Inflammatory macrophage treated with lipopolysaccharide for 1 hour (primary cell): Measurements from ENCODE around the gene GABRG3.
"Not testable (repeated sequence)": the region's sequence is repeated elsewhere in the genome, so short reads cannot be mapped to it uniquely, and the experiment has no call there.

Experiments
- DNase-seq, 2 donors: peaks; one replicate each; pipeline ENCODE4 v3.0.0-alpha.2; 2020 to 2022

GABRG3 gene

DNA sequence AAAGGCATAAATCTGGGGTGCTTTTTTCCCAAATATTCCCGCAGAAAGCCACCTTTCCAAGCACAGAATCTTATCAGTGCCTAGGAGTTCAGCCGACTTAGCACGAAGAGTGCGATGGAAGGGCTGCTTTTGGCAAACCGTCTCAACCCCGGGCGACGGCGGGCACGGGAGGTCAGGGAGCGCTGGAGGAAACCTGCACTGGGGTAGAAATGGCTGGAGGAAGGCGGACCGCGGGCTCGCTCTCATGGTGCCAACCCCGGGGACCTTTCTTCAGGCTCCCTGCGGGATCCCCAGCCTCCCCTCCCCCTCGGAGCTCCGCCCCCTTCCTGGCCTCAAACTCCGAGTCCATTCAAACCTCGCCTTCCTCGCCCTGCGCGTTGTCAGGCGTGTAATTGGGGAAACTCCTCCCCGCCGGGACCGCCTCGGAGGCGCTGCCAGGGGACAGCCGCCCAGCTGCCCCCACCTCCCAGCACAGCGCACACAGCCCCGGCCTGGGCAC lies at the start of gene GABRG3:
TSS of gene GABRG3 (plus strand) at position 470 of the 499 bp plus-strand sequence.
- no peak for DNase-seq

DNA sequence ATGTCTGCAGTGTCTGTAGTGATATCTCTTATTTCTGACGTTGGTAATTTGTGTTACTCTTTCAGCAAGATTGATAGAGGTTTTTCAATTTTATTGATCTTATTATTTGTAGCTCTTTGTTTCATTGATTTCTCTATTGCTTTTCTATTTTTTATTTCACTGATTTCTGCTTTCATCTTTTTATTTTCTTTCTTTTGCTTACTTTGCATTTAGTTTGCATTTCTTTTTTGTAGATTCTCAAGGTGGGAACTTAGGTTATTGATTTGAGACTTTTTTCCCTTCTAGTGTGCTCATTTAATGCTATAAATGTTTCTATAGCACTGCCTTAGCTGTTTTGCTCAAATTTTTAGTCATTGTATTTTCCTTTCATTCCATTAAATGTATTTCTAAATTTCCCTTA lies 49.5 kb upstream of the GABRG3 start:
- DNase-seq: no peak

DNA sequence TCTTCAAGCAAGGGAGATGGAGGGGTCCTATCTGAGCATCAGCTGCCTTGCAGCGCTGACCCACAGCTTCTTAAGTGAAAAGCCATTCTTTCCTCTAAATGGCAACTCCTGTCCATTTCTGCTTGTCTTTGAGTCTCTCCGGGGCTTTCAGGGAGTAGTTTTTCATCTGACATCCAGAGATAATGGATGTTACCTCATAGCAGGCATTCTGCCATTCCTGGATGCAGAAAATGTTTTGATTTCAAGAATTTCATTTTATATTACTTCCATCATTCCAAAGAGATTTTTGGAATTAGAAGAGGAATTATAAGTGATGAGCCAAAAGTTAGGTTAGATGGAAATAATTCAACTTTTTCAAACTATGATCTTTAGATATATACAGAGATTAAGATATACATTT lies 44.9 kb upstream of the GABRG3 start:
- no peak for DNase-seq

DNA sequence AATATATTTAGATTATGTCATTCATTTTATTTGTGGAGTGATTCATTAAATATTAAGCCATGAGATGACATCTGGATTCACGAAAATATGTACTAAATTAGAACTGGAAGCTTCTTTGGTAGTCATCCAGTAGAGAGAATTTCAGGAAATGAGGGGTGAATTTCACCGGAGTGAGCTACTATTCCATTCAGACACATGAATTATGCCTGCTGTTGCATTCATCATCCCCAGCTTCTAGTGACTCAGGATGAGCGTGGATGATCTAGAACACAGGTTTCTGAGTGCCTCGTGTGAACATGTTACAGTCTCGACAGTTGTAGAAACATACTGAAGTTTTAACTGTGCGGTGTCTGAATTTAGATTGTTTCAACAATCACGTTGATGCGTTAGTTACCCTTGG lies 42.9 kb upstream of the GABRG3 start:
- DNase-seq: no peak

DNA sequence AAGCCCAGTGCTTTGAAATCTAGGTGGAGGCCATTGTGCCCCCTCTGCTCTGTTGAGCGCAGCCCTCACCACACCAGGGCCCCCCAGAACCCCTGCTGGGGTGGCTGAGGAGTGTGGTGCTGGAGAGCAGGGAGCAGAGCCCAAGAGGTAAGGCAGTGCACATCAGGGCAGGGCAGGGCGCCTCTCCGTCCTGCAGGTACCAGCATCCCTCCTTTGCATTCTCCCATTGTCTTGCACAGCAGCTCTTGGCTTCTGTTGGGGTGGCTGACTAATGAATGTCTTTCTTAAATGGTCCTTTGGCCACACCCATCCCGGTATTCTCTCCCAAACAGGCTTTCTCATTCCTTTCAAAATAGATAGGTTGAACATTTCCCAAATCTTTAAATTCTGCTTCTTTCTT lies 41.4 kb upstream of the GABRG3 start:
- no peak for DNase-seq

DNA sequence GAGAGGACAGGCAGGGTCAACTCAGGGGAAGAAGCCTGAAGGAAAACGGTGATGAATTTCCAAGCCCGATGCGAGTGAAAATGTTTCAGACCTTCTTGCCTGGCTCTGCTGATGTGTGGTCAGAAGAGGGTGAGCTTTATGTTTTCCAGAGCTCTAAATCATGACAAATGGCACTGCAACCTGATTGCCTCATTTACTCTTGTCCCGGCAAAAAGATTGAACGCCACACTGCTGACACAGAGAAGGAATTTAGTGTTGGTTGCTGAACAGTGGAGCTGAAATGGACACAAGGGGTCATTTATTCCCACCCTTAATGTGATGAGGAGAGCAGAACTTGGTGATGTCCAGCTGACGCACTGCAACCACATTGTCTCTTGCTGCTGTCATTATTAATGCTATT lies 36.1 kb upstream of the GABRG3 start:
- no peak for DNase-seq

DNA sequence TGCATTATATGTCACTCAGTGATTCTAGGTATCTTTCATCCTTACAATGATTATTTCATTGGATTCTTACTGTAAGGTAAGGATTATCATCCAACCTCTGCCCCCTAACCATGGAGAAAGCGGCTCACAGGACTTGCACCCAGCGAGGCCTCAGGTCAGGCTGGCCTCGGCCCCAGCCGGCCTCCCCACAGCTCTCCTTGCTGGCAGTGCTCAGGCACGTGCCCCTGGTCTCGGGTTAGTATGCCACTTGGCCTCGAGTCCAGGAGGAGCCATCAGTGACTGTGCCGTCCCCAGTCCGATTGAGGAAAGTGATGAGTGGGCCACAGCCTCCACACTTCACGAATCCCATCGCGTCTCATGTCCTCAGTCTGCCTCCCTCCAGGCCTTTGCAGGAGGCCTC lies 35.7 kb upstream of the GABRG3 start:
- DNase-seq: no peak

DNA sequence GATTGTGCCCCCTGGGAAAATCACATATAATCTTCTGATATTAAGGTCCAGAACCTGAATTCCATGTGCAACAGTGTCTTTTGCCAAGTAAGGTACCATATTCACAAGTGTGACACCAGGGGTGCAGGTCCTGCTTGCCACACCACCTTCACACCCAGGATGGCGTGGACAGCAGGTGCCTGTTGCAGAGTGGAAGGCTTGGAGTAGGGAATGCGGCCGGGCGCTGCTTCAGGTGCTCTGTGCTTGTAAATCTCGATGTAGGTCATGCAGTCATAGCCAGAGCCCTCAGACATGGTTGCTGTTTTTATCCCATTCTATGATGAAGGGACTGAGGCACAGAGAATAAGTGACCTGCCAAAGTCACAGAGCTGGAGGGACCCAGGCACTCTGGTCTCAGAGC lies 34.5 kb upstream of the GABRG3 start:
- DNase-seq: no peak

DNA sequence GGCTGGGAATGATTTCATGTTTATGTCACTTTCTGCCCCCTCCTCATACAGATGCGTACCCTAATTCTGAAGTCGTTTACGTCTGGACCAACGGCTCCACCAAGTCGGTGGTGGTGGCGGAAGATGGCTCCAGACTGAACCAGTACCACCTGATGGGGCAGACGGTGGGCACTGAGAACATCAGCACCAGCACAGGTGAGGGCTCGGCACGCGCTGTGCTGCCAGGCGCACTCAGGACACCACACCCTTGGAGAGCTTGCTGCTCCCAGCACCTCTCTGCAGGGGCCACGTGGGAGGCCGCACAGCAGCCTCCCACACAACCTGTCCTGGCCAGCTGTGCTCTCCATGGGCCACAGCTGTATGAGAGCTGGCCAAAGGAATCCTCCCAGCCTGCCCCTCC lies 33.8 kb upstream of the GABRG3 start:
- DNase-seq: no peak

DNA sequence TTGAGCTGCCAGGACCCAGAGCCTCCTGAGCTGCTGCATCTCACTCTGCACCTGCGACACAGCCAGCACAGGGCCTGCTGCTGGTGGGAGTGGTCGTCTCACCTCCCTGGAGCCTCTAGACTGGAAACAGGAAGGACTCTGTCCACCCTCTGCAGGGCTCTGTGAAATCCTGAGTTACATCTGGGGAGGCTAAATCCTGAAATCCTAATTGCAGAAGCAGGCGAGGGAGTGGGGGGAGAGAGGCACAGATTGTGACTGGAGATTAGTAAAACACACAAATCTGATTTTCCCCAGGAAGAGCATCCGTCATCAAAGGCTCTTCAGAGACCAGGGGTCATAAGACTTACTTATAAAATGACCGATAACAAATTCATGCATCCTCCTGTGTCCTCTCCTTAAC lies 31.6 kb upstream of the GABRG3 start:
- DNase-seq: no peak

DNA sequence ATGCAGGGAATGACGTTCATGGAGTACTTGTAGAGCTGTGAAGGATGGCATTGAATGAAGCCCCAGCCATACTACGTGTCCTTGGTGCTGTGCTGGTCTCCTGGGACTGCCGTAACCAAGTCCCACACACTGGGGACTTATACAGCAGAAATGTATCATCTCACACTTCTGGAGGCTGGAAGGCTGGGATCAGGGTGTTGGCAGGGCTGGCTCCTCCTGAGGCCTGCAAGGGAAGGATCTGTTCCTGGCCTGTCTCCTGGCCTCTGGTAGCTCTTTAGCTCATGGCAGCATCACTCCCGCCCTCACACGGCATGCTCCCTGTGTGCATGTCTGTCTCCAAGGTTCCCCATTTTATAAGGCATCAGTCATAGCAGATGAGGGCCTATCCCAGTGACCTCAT lies 29.5 kb upstream of the GABRG3 start:
- DNase-seq: no peak

DNA sequence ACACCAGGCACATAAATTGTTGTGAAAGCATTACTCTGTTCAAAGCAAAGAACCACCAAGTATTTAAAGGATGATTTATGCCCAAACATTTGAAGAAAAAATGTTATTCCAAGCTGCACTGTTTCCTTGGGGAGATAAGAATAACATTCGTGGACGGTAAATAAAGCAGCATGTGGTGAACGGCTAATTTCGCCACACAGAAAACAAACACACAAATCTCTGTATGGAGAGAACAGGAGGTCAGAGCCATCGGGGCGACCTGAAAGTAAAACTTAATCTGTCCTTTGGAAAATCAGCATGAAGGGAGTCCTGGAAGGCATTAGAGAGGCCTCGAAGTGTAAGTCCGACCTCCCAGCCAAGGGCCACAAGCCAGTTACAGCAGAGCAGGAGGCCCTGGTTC lies 27.1 kb upstream of the GABRG3 start:
- DNase-seq: no peak

DNA sequence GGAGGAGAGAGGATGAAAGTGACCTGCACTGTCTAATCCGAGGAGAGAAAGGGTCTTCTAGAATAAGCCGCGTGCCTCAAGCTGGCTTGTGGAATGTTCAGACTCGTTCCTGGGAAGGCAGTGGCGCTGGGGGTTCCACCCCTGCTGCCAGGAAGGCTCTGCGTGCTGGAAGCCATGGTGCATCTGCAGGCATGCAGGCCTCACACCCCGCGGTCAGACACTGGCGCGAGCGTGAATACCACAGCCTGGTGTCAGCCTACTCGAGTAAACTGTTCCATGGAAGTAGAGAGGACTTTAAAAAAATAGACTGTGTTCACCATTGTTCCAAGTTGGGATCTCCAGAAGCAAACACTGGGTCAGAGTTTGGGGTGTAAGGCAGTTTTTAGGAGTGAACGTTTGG lies 25.9 kb upstream of the GABRG3 start:
- DNase-seq: no peak

DNA sequence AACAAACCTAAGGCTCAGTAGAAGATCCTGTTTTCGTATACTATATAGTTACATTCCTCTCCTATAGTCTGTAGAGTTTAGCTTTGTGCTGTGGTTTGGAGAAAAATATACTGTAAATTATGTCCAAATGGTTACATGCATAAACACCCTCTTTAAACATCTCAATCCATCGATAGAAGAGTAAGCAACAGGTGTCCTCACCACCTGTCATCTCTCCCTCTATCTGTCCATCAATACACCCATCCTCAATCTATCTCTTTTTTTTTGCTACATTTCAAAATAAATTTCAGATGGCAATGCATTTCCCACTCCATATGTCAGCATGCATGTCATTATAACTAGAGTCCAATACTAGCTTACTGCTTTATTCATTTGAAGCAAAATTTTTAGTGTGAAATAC lies 21.0 kb upstream of the GABRG3 start:
- no peak for DNase-seq

DNA sequence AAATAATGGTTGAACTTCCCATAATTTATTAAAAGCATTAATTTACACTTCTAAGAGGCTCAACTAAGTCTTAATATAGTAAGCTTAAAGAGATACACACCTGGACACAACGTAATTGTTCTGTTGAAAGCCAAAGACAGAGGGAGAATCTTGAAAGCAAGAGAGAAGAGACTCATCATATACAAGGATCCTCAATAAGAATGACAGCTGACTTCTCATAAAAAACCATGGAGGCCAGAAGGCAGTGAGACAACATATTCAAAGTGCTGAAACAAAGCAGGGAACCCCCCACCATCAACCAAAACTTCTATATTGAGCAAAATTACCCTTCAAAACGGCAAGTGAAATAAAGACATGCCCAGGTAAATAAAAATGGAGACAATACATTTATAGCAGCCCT lies 16.6 kb upstream of the GABRG3 start:
- DNase-seq: no peak

DNA sequence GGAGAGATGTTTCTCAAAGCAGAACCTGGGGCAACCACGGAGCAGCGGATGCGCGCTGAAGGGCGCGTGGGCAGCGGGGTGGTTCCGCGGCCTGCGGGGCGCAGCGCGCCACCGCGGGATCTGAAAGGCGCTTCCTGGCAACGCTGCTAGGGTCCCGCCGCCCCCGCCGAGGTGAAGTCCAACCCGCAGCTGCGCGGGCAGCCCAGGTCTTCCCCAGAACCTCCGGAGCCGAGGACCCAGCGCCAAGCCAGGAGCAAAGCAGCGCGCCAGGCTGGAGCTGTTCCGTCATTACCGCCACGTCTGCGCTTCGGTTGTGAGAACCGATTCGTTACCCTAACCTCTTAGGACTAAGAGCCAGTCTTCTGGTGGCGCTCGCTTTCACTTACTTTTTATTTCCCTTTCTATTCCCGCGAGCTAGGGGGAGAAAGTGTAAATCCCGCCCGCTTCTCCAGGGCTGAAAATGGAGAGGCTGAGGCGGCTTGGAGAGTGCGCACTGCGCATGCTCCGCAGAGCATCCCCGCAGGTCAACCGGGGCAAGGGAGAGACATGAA lies 3.2 kb upstream of the GABRG3 start:
- no peak for DNase-seq

DNA sequence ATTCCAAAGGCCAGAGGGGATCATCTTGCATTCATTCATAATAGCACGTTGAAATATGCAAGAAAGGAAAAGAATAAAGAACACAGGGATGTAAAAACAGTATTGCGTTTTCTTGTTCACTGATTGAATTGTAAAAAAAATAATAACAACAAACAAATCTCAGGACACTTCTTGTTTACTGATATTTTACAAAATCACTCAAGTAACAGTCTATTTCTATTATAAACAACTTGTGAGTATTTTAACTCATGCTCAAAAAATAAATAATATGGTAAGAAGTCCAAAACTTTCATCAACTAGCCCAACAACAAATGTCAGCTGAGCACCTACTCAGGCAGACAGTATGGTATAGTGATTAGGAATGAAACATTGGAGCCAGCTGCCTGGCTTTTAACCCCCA lies 2.2 kb upstream of the GABRG3 start:
- no peak for DNase-seq

DNA sequence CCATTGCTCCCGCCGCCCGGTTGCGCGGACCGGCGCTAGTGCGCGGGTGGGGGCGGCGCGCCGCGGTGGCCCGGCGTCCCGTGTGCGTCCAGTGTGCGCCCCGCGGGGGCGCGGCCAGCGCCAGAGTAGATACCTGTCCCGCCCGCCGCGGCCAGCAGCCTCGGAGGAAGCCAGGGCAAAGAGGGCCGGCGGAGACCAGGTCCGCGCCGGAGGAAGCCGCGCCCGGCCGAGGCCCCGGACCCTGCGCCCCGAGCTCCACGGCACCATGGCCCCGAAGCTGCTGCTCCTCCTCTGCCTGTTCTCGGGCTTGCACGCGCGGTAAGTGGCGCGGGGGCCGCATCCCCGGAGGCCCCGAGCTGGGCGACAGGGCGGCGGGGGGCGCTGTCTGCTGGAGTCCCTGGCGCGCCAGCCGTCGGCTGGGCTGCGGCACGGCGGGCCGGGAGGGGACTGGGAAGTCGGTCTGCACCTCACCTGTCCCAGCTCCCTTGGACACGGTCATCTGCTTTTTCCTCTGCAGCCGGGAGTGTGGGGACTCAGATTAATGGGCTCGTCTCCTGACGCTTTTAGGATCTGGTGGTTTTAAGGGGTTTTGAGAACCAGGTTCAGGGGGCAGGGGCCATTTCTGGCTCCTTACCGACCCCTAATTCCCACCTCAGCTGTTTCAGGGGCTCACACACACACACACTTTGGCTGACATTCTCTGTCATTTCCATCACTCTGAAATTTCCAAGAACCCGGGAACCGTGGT lies 464 bp downstream of the GABRG3 start:
- no peak for DNase-seq

DNA sequence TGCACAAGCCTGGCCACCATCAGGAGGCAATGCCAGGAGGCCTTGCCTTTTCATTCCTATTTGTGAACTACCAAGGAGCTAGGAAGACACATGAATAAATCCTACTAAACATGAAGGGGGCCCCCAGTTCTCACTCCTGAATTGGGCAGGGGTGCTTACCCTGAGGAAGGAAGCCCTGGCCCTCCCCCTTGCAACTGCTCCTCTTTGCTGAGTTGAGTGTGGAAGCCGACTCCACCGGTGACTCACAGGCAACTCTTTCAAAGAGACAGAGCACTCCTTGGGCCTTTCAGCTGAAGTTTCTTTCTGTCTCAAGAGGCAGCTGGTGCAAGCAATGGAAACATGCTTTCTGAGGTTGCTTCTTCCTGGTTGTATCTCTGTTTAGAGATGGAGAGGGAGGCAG lies 1.7 kb downstream of the GABRG3 start:
- no peak for DNase-seq

DNA sequence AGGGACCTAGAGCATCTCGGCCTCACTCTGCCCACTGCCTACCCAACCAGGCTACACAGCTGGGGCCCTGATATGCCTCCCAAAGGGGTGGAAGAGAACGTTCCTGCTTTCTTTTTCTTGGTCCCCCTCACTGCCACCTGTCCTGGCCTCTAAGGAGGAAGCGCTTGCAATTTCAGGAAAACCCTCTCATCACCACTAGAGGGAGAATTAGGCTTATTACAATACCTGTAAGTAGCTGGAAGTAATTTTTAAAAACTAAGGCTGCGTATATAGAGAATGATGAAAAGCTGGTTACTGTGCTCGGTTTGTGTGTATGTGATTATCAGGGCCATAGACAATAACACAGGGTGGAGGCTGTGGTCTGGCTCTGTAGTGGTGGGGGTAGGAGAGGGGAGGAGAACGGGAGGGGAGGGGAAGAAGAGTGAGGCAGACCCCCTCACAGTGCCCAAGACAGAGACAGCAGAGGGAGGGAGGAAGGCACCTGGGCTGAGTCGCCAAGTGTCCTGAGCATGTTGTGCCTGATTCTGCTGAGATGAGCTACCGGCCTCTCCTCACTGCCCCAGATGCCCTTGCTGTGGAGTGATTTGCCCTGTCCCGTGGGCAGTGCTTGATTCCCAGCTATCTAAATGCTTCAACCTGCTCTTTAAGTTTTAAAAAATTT lies 3.3 kb downstream of the GABRG3 start:
- DNase-seq: no peak

DNA sequence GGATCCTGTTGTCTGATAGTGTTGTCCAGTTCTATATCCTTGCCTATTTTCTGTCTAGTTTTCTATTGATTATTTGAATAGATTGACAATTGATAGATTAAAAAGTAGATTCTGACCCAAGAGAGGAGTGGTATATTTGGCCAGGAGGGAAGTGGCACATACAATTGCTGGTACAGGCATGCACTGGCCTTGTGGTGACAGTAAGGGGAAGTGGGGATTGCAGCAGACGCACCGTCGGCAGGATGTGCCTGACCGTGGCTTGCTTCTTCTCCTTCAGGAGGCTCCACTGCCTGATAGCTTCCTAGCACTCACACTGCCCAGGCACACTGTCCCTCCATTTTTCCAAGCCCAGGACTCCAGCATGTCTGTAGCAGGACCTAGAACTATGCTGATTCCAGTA lies 10.5 kb downstream of the GABRG3 start:
- no peak for DNase-seq

DNA sequence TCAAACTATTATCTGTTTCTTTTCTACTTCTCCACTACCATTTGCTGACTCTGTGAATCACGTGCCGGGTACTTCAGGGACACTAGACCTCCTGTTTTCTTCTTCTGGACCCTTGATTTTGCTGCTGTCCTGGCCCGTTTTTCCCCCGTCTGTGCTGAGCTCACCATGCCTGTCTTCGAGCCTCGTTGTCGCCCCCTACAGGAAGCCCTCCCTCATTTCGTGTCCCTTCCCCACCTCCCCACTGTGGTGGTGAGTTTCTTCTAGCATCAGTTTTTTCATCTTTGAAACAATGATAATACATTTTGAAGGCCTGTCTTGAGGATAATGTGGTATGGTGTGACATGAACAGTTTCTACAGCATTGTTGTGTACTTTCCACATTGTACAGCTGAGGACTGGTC lies 12.8 kb downstream of the GABRG3 start:
- DNase-seq: no peak

DNA sequence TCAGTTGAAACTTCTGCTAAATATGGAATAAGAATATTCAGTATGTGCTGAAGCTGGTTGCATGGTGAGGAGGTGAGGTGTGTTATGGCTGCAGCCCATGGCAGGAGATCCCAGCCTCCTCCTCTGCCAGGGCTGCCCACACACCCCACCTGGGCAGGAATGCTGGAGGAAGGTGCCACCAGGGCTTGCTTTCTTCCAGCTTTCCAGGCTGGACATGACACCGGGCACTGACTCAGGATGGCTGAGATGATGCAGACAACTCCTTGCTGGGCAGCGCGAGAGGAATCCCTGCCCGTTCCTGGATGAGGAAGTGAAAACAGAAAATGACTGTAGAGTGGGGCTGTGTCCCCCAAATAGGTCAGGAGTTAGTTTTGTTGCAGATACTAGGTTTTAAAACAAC lies 14.1 kb downstream of the GABRG3 start:
- DNase-seq: no peak

DNA sequence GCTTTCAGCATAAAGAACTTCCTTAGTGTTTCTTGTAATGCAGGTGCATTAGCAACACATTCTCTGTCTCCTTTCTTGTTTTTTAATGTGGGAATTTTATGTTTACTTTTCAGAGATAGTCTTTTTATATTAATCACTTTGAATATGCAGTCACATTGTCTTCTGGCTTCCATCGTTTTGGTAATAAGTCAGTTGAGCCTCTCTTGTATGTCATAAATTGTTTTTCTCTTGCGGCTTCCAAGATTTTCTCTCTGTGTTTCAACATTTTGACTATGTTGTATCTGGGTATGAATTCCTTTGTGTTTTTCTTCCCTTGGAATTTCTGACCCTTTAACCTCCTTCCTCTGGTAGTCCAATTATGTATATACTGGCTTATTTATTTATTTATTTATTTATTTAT lies 25.3 kb downstream of the GABRG3 start:
- no peak for DNase-seq

DNA sequence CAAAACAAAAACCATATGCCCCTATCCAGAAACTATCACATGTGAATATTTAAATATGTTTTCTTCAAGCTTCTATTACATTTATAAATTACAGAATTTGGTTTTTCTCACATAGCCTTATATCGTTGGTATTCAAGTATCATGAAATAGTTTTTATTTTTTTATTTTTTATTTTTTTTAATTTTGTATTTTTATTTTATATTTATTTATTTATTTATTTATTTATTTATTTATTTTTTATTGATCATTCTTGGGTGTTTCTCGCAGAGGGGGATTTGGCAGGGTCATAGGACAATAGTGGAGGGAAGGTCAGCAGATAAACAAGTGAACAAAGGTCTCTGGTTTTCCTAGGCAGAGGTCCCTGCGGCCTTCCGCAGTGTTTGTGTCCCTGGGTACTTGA lies 32.0 kb downstream of the GABRG3 start:
- DNase-seq: not testable (repeated sequence)
